Posterior vena cava (tissue), 2 donors: ENCODE data around the gene KANSL1. TPM values are rescaled to one million over a fixed set of nuclear protein-coding genes. Genes with fewer than 3 reads are reported as not detected.
"Not testable (repeated sequence)": the region's sequence is repeated elsewhere in the genome, so short reads cannot be mapped to it uniquely, and the experiment has no call there.

Experiments used
- DNase-seq: peaks from one replicate; pipeline ENCODE4 v3.0.0-alpha.2; 2020; ENCODE audit warnings: low spot score
- intact Hi-C, 2 donors: fragments of 100-400 bp; cut with DNase I; formaldehyde crosslinking; loops; one replicate each; pipeline versions ENCODE4 v1.14.1 to v1.14.2; 2022 to 2023
- total RNA-seq, 2 donors: library from RNA; stranded (reverse); fragmentation: NEBNext Ultra II Directional; extraction: Animal tissue kit (Norgen Biotek cat#: 25700); gene quantifications; one replicate each; pipeline ENCODE4 v1.2.1, GENCODE V29; 2021
- donor health status: DM: yes; HTN: yes; CAD: no.
- donor health status: DM: yes; HTN: yes; CAD: no.

KANSL1 gene
- total RNA-seq, 2 donors from 2014 or later = 65.9 to 73.1 TPM

DNA sequence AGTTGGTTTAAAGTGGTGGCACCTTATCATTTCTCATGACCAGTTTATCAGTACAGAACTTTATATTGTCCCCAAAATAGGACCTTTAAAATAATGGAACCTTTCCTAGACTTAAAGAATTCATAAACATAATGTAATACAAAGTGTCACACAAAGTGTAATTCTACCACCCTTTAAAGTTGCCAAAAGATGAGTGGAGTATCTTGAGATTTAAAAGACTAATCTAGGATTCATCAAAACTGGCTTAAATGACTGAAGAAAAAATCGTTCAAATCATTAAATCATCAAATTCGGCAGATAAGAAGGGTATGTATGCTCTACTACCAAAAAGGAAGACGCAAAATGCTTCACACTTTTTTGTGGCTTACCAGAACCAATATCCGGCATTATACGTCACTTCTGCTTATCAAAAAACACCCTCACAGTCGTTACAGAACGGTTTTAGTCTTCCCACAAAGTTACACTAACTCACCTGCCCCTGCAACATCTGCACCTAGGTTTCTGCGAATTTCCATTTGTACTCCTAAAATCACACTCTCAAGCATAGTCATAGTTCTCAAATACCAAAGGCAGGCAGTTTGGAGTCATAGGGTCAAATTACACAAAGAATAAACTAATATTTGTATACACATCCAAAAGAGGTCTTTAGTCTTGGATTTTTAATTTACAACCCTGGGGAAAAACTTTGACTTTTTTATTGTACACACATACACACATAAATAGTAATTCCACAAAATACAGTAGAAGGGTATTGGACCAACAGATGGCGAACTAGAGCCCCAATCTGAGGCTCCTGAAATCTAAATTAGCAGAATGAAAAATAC, 1.4 kb upstream of the KANSL1 start:
- intact Hi-C loops = loop anchor here (5.0 to 10.0 kb wide), 2 partner anchors 90 to 147 kb away; no protein-coding TSS in a partner anchor
- DNase-seq = no peak

DNA sequence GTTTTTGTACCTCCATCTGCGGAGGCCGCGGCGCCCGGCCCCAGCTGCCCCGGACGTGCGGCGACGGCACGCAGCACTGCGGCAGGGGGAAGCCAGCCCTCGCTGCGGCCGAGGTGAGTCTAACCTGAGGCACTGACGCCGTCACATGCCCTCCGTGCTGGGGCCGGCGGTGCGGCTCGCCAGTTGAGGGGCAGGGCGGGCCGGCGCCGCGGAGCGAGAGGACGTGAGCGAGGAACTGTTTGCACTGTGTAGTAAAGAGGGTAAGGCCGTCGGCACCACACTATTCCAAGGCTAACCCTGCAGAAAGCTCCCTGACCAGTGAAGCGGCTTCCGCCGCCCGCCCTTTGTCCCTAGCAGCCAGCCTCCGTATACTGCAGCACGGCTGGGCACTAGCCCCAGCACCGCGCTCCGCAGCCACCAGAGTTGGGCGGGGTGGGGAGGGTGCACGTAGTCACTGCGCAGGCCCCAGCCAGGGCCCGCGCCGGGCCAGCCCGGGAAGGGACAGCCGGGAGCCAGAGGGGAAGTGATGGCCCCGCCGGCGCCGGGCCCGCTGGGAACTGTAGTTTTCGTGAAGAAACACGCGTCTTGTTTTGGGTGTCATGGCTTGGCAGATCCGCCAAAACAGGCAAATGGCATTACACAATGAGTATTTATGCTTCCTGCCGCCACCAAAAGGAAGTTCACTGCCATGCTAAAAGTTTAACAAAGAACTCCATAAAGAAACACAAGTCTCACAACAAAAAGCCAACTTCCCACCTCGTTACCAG, 580 bp upstream of the KANSL1 start:
- intact Hi-C loops = loop anchor here (5.0 to 10.0 kb wide), 2 partner anchors 89 to 147 kb away; no protein-coding TSS in a partner anchor
- peak; percentile 100 for DNase-seq

DNA sequence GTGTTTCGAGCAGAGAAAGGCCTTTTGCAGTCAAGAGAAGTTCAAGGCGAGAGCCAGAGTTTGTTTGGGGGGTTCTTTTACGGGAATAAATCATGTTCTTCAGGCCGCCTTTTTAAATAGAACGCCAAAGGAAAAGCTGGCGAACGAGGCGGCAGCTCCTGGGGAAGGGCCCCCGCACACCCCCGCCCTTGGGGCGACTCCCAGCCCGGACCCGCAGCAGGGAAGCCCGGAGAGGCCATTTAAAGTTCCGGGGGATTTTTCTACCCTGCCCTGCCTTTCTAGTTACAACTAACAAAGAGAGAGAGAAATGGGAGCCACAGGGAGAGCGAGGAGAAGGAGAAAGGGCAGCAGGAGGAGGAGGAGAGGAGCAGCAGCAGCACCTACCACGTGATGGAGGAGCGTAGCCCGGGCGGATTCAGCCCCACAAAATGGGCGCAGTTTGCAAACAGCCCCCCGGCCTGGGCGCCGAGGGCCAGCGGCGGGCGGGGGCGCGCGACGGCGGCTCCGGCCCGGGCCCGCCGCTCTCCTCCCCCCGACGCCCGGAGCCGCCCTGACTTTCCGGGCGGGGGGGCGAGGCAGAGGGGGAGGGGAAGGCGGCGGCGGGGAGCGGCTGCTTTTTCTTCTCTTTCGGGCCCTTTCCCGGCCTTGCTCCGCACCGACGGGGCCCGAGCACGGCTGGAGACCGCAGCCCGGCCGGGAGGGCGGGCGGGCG, 634 bp downstream of the KANSL1 start:
- intact Hi-C loops = loop anchor here (5.0 to 10.0 kb wide), 2 partner anchors 88 to 145 kb away; no protein-coding TSS in a partner anchor
- DNase-seq = peak; percentile 91

DNA sequence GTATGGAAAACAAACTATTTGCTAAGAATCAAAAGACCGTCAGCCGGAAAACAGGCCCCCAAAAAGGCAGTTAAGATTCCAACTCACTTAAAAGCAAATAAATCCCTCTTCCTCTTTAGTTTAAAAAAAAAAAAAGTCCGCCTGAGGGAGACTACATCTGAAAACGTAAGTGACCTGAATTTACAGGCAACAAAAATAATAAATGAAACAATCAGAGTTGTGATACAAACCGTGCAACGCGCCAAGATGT, 1.1 kb downstream of the KANSL1 start:
- intact Hi-C loops = loop anchor here (5.0 to 10.0 kb wide), 2 partner anchors 87 to 145 kb away; no protein-coding TSS in a partner anchor
- no peak for DNase-seq

DNA sequence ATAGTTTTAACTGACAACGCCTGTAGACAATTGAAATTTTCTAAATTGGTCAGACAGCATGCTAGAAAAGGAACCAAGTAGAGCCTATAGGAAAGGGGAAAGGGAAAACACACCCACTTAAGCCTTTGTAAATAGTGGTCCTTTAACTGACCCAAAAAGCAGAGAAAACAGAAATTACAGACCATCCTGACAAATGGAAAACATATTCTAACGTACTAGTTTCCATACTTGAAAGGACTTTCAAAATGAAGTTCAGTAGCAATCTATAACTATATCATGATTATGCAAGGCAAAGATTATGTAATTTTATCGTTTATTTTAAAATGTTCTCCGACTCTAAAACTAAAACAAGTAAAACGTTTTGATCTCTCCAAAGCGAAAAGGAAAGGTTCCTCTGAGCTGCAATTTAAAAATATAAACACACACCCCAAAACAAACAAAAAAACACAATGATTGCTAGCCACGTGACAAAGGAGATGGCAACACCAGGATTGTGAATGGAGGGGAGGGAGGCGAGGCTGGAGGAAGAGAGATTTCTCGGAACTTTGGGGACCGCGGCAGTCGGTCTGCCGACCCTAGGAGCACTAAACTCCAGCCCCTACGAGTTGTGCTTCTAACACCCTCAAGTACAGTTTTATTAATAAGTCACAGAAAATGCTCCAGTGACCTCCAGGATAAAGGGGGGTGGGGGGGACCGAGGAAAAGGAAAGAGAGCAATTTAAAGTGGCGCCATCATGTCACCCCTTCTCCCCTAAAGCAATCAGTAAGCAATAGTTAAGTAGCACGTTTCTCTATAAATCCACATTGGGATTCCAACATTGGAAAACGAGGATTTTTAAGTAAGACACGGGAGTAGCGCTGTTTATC, 1.7 kb downstream of the KANSL1 start:
- intact Hi-C loops = loop anchor here (5.0 to 10.0 kb wide), 2 partner anchors 87 to 144 kb away; no protein-coding TSS in a partner anchor
- DNase-seq = no peak

DNA sequence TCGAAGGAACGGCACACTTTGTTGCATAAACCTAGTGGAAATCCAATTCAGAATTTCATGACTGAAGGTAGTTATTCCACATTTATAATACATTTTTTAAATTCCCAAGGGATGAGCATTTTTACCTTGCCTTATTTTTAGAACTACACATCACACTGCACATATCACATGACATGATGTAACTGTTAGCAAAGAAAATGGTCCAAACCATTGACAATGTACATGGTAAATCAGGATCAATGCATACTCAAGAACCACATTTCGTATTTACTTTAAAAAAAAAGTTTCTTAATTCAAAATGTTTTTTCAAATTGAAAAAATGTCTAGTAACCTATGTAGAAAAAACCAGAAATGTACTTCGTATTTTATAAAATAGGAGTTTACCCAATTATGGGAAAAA, 2.5 kb downstream of the KANSL1 start:
- intact Hi-C loops = loop anchor here (5.0 to 10.0 kb wide), 2 partner anchors 86 to 143 kb away; no protein-coding TSS in a partner anchor
- no peak for DNase-seq

DNA sequence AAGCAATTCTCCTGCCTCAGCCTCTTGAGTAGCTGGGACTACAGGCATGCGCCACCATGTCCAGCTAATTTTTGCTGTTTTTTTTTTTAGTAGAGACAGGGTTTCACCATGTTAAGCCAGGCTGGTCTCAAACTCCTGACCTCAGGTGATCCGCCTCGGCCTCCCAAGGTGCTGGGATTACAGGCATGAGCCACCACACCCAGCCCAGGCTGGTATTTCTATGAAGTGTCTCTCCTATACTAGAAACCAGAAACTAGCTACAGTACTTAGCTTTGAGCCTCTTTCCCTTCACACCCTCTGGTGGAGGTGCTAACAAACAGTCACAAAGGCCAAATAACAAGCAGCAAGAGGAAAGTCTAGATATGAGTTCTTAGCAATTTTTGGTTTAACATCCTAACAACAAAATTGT, 6.4 kb downstream of the KANSL1 start:
- intact Hi-C loops = not testable (repeated sequence)

DNA sequence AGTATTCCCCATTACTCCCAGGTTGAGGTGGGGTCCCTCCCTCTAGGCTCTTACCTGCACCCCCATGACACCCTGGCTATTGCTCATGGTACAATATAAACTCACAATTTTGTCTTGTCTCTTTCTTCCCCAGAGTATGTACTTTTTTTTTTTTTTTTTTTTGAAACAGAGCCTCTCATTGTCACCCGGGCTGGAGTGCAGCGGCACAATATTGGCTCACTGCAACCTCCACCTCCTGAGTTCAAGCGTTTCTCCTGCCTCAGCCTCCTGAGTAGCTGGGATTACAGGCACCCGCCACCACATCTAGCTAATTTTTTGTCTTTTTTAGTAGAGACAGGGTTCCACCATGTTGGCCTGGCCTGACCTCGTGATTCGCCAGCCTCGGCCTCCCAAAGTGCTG, 8.5 kb downstream of the KANSL1 start:
- intact Hi-C loops = loop anchor here in 1 of 2 donors (5.0 kb wide), 1 partner anchor 42 kb away; no protein-coding TSS in a partner anchor
- no peak for DNase-seq

More for the DNA sequence above, 6.4 kb downstream of the KANSL1 start:
- not testable (repeated sequence) for DNase-seq

DNA sequence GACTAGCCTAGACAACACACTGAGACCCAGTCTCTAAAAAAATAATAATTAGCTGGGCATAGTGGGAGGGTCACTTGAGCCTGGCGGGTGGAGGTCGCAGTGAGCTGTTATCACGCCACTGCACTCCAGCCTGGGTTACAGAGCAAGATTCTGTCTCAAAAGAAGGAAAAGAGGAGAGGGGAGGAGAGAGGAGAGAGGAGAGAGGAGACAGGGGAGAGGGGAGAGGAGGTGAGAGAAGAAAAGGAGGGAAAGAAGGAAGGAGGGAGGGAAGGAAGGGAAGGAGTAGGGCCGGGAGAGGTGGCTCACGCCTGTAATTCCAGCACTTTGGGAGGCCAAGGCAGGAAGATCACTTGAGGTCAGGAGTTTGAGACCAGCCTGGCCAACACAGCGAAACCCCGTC, 9.8 kb downstream of the KANSL1 start:
- not testable (repeated sequence) for DNase-seq
- intact Hi-C loops = loop anchor here in 1 of 2 donors (5.0 kb wide), 1 partner anchor 41 kb away; no protein-coding TSS in a partner anchor

DNA sequence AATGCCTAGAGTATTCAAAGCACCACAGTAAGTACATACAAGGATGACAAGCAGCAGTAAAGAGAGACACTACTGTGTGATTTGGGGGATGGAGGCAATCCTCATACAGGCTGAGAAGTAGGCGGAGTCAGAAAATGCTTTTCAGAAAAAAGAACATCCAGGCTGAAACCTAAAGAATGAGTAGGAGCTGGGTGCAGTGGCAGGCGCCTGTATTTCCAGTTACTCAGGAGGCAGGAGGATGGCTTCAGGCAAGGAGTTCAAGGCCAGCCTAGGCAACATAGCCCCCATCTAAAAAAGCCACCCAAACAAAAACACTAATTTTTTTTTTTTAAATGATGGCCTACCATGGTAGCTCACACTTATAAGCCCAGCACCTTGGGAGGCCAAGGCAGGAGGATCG, 10.3 kb downstream of the KANSL1 start:
- intact Hi-C loops = loop anchor here in 1 of 2 donors (5.0 kb wide), 1 partner anchor 41 kb away; no protein-coding TSS in a partner anchor
- DNase-seq = no peak

DNA sequence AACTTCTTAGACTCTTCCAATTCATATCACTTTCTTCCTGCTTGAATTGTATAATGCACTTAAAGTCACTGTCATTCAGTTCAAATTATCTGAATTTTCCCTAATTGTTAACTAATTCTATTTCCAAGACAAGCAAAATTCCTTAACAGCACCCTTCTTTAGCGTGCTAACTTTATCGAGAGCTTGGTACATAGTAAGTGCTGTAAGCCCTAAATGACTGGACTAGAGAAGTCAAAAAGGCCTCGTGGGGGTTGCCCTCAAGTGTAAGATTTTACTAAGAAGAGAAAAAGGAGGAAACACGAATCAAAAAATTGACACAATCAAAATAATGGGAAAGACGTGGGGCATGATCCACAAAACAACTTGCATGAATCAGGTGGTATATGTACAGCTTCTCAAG, 11.3 kb downstream of the KANSL1 start:
- DNase-seq = no peak
- intact Hi-C loops = loop anchor here in 1 of 2 donors (5.0 kb wide), 1 partner anchor 40 kb away; no protein-coding TSS in a partner anchor

DNA sequence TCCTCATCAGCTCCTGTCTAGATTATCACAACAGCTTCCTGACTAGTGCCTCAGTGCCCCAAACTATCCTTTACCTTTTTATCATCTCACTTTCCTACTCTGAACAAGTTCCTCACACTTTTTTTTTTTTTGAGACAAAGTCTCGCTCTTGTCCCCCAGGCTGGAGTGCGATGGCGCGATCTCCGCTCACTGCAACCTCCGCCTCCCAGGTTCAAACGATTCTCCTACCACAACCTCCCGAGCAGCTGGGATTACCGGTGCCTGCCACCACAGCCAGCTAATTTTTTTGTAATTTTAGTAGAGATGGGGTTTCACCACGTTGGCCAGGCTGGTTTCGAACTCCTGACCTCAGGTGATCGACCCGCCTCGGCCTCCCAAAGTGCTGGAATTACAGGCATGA, 11.9 kb downstream of the KANSL1 start:
- intact Hi-C loops = loop anchor here in 1 of 2 donors (5.0 kb wide), 1 partner anchor 39 kb away; no protein-coding TSS in a partner anchor
- not testable (repeated sequence) for DNase-seq

DNA sequence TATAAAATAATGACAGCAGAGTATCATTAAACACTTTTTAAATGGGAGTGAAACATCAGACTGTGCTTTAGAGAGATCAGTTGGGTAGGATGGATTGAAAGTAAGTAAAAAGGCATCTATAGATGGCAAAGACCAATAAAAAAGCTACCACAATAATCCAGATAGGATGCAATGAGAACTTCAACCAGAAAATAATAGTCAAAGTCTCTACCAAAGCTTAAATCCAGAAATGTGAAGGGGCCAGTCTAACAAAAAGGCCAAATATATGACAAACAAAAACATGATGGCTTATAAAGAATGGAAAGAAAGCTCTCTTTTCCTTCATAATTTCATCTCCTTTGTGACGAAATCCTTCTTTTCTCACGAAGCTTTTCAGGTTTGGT, 12.3 kb downstream of the KANSL1 start:
- intact Hi-C loops = loop anchor here in 1 of 2 donors (5.0 kb wide), 1 partner anchor 39 kb away; no protein-coding TSS in a partner anchor

DNA sequence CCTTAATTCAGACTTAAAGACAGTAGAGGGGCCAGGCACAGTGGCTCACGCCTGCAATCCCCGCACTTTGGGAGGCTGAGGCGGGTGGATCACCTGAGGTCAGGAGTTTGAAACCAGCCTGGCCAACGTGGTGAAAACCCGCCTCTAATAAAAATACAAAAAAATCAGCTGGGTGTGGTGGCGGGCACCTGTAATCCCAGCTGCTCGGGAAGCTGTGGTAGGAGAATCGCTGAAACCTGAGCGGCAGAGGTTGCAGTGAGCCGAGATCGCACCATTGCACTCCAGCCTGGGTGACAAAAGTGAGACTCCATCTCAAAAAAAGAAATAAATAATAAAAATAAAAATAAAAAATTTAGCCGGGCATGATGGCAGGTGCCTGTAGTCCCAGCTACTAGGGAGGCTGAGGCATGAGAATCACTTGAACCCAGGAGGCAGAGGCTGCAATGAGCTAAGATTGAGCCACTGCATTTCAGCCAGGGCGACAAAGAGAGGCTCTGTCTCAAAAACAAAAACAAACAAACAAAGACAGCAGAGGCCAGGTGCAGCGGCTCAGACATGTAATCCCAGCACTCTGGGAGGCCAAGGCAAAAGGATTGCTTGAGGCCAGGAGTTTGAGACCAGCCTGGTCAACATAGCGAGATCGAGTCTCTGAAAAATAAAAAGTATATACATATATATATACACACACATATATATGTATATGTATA, 12.9 kb downstream of the KANSL1 start:
- DNase-seq = not testable (repeated sequence)
- intact Hi-C loops = loop anchor here in 1 of 2 donors (5.0 kb wide), 1 partner anchor 38 kb away; no protein-coding TSS in a partner anchor

More for the DNA sequence above, 12.3 kb downstream of the KANSL1 start:
- no peak for DNase-seq

DNA sequence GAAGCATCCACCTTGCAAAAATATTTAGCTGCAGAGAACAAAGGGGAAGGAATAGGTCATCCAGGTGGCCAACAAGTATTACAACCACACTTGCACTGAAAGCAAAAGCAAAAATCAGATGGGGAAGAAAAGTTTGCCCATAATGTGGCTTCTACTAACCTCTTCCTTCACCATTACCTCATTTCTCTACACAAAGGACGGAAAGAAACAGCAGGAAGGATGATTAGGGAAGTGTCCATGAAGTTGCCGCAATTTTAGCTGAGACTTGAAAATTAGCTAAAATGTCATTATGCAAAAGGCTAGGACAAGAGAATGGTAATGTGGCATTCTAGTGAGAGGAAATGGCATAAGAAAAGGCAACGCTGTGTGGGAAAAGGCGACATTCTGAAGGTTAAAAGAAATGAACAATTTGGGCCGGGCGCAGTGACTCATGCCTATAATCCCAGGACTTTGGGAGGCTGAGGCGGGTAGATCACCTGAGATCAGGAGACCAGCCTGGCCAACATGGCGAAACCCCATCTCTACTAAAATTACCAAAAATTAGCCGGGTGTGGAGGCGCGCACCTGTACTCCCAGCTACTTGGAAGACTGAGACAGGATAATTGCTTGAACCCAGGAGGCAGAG, 13.7 kb downstream of the KANSL1 start:
- no peak for DNase-seq
- intact Hi-C loops = no loop called here

DNA sequence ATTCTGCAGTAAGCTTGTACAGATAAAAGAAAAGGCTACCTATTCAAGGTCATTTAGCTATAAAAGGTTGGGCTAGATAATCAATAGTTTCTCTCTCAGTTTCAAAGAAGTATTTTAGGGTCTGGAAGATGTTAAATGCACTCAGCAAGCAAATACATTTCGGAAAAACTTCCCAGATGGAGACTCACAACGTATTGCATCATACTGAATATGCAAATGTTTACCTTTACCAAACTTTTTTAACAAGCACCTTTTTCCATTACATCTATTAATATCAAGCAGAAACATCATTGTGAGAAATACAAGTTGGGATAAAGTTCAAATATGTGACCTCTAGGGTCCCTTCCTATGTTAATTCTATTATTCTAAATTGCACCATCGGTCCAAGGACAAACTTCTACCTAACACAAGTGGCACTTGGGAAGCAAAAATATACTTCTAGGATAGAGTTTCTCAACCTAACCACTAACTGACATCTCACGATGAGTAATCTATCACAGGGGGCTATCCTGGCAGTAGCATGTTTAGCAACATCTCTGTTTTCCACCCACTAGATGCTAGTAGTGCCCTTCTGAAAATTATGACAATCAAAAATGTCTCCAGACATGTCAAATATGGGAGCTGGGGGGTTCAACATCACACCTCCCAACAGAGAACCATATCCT, 14.5 kb downstream of the KANSL1 start:
- intact Hi-C loops = no loop called here
- no peak for DNase-seq

DNA sequence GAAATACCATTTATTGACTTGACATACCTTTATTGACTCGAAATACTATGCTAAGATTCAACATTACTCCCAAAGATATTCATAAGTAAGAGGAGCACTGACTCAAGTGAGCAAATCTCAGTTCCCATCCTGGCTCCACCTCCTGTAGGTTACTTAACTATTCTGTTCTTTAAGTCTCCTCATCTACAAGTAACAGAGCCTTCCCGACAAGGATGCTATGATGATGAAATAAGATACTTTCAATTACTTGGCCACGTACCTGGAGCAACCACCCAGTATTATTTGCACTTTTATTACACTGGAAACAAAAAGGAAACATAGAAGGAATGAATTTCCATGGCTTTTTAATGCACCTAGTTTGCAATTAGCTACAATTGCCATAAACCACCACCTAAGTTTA, 16.3 kb downstream of the KANSL1 start:
- no peak for DNase-seq
- intact Hi-C loops = no loop called here
